ENCODE data around the gene CDH1. TPM values are rescaled to one million over a fixed set of nuclear protein-coding genes. Genes with fewer than 3 reads are reported as not detected.

The CDH1 gene
- total RNA-seq, 1 donor, result not detected

- H3K4me3 ChIP-seq (ENCODE audit: low read depth, low read length), result no peak overlapping the region
- TF ChIP-seq CTCF (IDR thresholded peaks at IDR 0.05; ENCODE audit: insufficient read depth, low read length), result no peak
- DNase-seq (ENCODE audit: low read depth), result no peak
These were observed 9.9 kb downstream of the CDH1 start for GRCh38 chr16:68746951-68747350.

GRCh38 chr16:68749432-68749831, 12.3 kb downstream of the CDH1 start:
- H3K4me3 ChIP-seq (ENCODE audit: low read depth, low read length), result no peak overlapping the region
- TF ChIP-seq CTCF (IDR thresholded peaks at IDR 0.05; ENCODE audit: insufficient read depth, low read length), result no peak
- no peak for DNase-seq (ENCODE audit: low read depth)

- DNase-seq (ENCODE audit: low read depth), result no peak
- no peak for TF ChIP-seq CTCF (IDR thresholded peaks at IDR 0.05; ENCODE audit: insufficient read depth, low read length)
- no peak overlapping the region for H3K4me3 ChIP-seq (ENCODE audit: low read depth, low read length)
These were observed 13.2 kb downstream of the CDH1 start for GRCh38 chr16:68750193-68750695.

GRCh38 chr16:68751160-68751559, 14.1 kb downstream of the CDH1 start:
- H3K4me3 ChIP-seq (ENCODE audit: low read depth, low read length), result no peak overlapping the region
- TF ChIP-seq CTCF (IDR thresholded peaks at IDR 0.05; ENCODE audit: insufficient read depth, low read length), result no peak
- no peak for DNase-seq (ENCODE audit: low read depth)

- H3K4me3 ChIP-seq (ENCODE audit: low read depth, low read length), result no peak overlapping the region
- DNase-seq (ENCODE audit: low read depth), result no peak
- no peak for TF ChIP-seq CTCF (IDR thresholded peaks at IDR 0.05; ENCODE audit: insufficient read depth, low read length)
These were observed 15.5 kb downstream of the CDH1 start for GRCh38 chr16:68752602-68753001.

- TF ChIP-seq CTCF (IDR thresholded peaks at IDR 0.05; ENCODE audit: insufficient read depth, low read length), result no peak
- H3K4me3 ChIP-seq (ENCODE audit: low read depth, low read length), result no peak overlapping the region
- DNase-seq (ENCODE audit: low read depth), result no peak
These were observed 17.1 kb downstream of the CDH1 start for GRCh38 chr16:68754084-68754792.
